Endothelial cell of umbilical vein (primary cell): Measurements from ENCODE around the gene NATD1.
"Not testable (repeated sequence)": the region's sequence is repeated elsewhere in the genome, so short reads cannot be mapped to it uniquely, and the experiment has no call there.

ENCODE experiments used
- CTCF ChIP-seq, 2 donors: IDR thresholded peaks; 1 replicate in 1 of 2; 2 replicates in 1 of 2; pipeline ENCODE4 v1.5.1; 2011; ENCODE audit warnings: low read length in 2 of 2, mild to moderate bottlenecking in 2 of 2, moderate library complexity in 2 of 2, control low read depth in 1 of 2, inconsistent platforms in 1 of 2, low read depth in 1 of 2; ENCODE audit not compliant: insufficient read depth in 1 of 2; ENCODE audit errors: extremely low read depth in 1 of 2
- EZH2 ChIP-seq: IDR thresholded peaks from 2 replicates; pipeline ENCODE4 v1.6.1; 2012; ENCODE audit warnings: borderline replicate concordance, low read depth, mild to moderate bottlenecking, moderate library complexity, low read length, inconsistent platforms; ENCODE audit not compliant: severe bottlenecking
- MYC ChIP-seq: IDR thresholded peaks from one replicate; pipeline ENCODE4 v1.6.1; 2011; ENCODE audit warnings: mild to moderate bottlenecking, low read depth, low read length
- POLR2A ChIP-seq: IDR thresholded peaks from 2 replicates; pipeline ENCODE4 v1.6.1; 2012; ENCODE audit warnings: low read depth, mild to moderate bottlenecking, control low read depth, low read length

GRCh38 chr17:21192414-21192813, 60.8 kb downstream of the NATD1 start:
- TF ChIP-seq CTCF (IDR thresholded peaks at IDR 0.05; ENCODE audit: extremely low read depth in 1 of 2, insufficient read depth in 1 of 2, low read depth in 1 of 2, low read length in 2 of 2); POLR2A; EZH2; MYC: not testable (repeated sequence)
